Measurements from ENCODE around the gene BMPR1B.

- TF ChIP-seq CTCF (IDR thresholded peaks at IDR 0.05) (no peak), POLR2A (IDR thresholded peaks at IDR 0.05) (no peak), EP300 (IDR thresholded peaks at IDR 0.05) (no peak)
Measured at GRCh38 chr4:95093936-95094929, 336.5 kb downstream of the BMPR1B start.

Data from ovary (tissue), 3 donors.